Glomerular endothelial cell (primary cell): ENCODE measurements around the gene KCNJ8. TPM values are rescaled to one million over a fixed set of nuclear protein-coding genes. Genes with fewer than 3 reads are reported as not detected.
"Not testable (repeated sequence)": the region's sequence is repeated elsewhere in the genome, so short reads cannot be mapped to it uniquely, and the experiment has no call there.

Experiments used
- DNase-seq: peaks from one replicate; pipeline ENCODE4 v3.0.0-alpha.2; 2011; ENCODE audit warnings: low read depth, low spot score; ENCODE audit errors: extremely low read depth
- total RNA-seq: library from RNA; depleted of rRNA; stranded (reverse); fragments of >200 nt; gene quantifications from 2 replicates; pipeline ENCODE4 v1.2.3, GENCODE V29; 2015

Gene KCNJ8
- total RNA-seq, 1 donor from 2014 or later, result 0.41 TPM

GRCh38 chr12:21788089-21788983 lies 13.8 kb upstream of the KCNJ8 start:
- DNase-seq, result no peak

GRCh38 chr12:21786041-21786531 lies 11.6 kb upstream of the KCNJ8 start:
- no peak for DNase-seq

- DNase-seq, result not testable (repeated sequence)
Observed at GRCh38 chr12:21782723-21783122, 8.2 kb upstream of the KCNJ8 start.

- no peak for DNase-seq
Observed at GRCh38 chr12:21780786-21781185, 6.3 kb upstream of the KCNJ8 start.

DNA sequence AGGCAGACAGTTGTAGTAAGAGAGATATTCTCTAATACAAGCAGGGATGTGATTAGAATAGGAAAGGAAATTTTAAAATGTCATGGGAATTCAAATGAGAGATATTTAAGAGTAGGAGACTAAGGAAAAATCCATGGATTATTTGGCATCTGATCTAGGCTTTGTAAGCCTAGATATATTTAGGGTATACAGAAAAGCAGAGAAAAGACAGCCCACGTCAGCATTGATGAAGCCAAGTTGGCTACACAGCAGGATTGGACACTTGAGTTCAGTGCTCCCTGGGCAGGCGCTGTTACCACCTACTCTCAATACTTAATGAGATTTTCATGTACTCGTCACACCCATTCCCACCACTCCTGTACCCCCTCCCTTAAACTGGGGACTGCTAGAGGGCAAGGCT lies 1.7 kb upstream of the KCNJ8 start:
- no peak for DNase-seq

DNA sequence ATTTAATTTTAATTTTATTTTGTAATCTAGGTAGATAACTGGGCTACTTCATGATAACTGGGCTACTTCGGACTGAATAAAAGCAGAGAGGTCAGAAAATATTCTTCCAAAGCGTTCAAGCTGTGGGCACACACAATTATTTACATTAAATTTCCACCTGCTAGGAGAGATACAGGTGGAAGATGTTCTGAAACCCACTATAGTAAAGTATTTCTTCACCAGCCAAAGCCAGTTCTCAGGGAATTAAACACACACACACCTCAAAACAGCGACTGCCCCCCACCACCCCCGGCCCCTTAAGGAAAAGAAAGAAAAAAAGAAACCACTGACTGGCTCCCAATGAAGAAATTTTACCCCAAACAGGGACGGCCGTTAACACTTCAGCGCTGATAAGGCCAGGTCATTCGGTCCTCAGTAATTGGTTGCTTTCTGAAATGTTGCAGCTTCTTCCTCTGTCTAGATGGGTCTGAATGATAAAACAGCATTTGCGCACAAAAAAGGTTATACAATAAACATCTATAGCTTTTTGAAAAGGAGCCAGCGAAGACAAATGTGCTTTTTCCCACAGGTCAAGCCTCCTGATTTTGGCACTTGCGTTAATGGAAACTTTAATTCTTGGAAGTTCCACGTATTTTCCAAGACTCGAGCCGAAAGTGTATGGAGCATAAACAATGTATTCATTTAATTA lies 771 bp upstream of the KCNJ8 start:
- DNase-seq, result no peak

DNA sequence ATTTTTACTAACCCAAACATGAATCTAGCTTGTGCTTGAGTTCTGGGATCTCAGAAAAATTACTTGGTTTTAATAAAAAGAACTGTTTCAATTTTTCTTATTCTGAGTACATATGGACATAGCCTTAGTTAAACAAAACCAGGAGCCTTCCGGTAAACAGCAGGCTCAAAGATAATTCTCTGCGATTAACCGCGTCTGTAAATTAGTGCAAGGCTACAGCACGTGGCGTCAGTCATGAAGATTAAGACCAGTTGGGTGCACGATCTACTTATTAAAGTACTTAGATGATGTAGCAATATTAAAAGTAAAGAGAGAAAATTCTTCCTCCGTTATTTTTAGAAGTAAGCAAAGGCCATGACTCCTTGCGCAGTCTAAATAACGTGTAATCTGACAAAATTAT lies 700 bp downstream of the KCNJ8 start:
- DNase-seq, result no peak

DNA sequence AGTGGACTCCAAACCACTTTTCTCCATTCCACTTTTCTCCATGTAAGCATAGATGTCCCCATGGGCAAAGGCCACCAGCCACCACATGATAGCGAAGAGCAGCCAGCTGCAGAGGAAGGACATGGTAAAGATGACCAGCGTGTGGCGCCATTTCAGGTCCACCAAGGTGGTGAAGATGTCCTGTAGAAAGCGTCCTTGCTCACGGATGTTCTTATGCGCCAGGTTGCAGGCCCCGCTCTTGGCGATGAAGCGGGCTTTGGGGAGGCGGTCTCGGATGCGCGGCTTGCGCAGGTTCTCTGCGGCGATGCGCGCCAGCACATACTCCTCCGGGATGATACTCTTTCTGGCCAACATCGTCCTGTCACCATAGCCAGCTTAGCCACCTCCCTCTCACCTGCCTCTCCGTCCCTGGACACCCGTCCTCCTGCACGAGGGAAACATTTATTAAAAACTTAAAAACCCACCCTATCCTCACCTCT lies 1.2 kb downstream of the KCNJ8 start:
- no peak for DNase-seq

- DNase-seq, result no peak
Observed at GRCh38 chr12:21771311-21771710, 3.2 kb downstream of the KCNJ8 start.

GRCh38 chr12:21769307-21769706 lies 5.2 kb downstream of the KCNJ8 start:
- no peak for DNase-seq

GRCh38 chr12:21766403-21766802 lies 8.1 kb downstream of the KCNJ8 start:
- DNase-seq, result no peak

GRCh38 chr12:21764950-21765349 lies 9.6 kb downstream of the KCNJ8 start:
- no peak for DNase-seq

DNA sequence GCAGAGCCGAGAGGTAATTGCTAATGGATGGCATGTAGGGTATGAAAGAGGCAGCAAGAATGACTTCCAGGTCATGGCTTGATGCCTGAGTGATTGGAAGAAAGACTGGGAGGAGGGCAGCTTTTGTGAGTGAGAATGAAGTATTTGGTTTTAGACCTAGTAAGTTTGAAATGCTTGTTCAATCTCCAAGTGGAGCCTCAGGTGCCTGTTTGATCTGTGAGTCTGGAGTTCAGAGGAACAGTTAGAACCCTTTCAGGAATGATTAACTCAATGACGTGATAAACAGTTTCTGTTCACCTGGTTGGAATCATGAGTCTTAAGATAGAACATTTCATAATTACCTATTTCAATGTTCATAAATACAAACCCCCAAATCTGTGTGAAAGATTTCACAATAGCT lies 10.4 kb downstream of the KCNJ8 start:
- DNase-seq, result no peak

- no peak for DNase-seq
Observed at GRCh38 chr12:21763531-21763930, 11.0 kb downstream of the KCNJ8 start.

- DNase-seq, result no peak
Observed at GRCh38 chr12:21759737-21760136, 14.8 kb downstream of the KCNJ8 start.

DNA sequence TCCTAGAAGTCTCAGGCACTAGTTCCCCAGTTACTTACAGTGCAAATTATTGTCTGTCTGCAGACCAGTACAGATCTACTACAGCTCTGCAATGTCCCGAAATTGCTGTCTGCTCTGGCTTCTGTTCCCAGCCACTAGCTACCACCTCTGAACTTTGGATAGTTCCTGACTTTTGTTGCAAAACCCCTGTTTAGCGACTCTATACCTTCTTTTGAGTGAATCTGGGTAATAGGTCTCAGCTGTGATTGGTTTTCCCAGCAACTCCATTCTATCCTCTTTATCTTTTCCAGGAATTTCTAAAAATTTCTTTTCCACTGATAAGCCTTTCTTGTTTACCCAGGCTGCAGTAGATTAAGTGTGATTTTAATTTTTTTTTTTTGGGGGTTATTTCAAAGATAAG lies 16.8 kb downstream of the KCNJ8 start:
- DNase-seq, result no peak

DNA sequence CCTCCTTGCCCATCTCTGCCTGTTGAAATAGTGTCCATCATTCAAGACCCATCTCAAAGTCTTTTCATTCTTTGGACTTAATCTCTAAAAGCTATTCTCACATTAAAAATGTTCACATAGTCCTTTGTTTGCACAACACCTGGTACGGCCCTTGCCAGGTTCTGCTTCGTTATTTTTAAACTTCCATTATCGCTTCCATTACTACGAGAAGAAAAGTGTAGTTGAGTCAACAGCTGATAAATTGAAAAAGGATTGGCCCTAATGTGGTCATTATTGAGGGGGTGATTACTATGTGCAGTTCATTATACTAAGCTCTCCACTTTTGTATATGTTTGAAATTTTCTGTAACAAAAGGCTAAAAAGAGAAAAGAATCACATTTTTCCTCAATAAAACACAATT lies 17.8 kb downstream of the KCNJ8 start:
- DNase-seq, result no peak

GRCh38 chr12:21751517-21751916 lies 23.0 kb downstream of the KCNJ8 start:
- no peak for DNase-seq

GRCh38 chr12:21745258-21745657 lies 29.2 kb downstream of the KCNJ8 start:
- no peak for DNase-seq

GRCh38 chr12:21731144-21731543 lies 43.4 kb downstream of the KCNJ8 start:
- no peak for DNase-seq

DNA sequence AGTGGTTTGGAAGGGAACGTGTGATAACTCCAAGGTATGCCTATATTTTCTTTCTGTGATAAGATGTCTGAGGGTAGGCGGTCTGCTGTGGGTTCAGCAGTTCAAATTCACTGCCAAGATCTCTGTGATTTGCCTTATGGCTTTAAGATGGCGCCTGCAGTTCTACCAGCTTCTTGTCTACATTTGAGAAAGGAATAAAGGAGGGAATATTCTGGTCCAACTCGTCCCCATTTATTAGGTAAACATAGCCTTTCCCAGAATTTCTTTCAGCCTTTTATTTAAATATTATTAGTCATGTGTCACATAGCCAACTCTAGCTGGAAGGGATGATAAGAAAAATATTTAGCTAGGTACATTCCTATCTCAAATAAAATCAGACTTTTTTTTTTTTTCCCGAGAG lies 48.8 kb downstream of the KCNJ8 start:
- DNase-seq, result no peak
